LNCaP clone FGC (cell line): ENCODE measurements around the gene DRC7.

Experiments used
- DNase-seq: peaks from one replicate; pipeline ENCODE4 v3.0.0-alpha.2; 2011; ENCODE audit warnings: low read depth
- H3K4me3 ChIP-seq: 2 replicates; pipeline ENCODE4 v1.5.1; 2011; ENCODE audit warnings: mild to moderate bottlenecking, low read depth, low read length, control low read depth
- CTCF ChIP-seq: IDR thresholded peaks from 2 replicates; pipeline ENCODE4 v1.5.1; 2012; ENCODE audit warnings: mild to moderate bottlenecking; ENCODE audit not compliant: control insufficient read depth, insufficient read depth; ENCODE audit errors: extremely low read depth

The DRC7 gene

GRCh38 chr16:57752581-57753447, 58.2 kb downstream of the DRC7 start:
- H3K4me3 ChIP-seq: no peak overlapping the region
- TF ChIP-seq CTCF: no peak
- no peak for DNase-seq

DNA sequence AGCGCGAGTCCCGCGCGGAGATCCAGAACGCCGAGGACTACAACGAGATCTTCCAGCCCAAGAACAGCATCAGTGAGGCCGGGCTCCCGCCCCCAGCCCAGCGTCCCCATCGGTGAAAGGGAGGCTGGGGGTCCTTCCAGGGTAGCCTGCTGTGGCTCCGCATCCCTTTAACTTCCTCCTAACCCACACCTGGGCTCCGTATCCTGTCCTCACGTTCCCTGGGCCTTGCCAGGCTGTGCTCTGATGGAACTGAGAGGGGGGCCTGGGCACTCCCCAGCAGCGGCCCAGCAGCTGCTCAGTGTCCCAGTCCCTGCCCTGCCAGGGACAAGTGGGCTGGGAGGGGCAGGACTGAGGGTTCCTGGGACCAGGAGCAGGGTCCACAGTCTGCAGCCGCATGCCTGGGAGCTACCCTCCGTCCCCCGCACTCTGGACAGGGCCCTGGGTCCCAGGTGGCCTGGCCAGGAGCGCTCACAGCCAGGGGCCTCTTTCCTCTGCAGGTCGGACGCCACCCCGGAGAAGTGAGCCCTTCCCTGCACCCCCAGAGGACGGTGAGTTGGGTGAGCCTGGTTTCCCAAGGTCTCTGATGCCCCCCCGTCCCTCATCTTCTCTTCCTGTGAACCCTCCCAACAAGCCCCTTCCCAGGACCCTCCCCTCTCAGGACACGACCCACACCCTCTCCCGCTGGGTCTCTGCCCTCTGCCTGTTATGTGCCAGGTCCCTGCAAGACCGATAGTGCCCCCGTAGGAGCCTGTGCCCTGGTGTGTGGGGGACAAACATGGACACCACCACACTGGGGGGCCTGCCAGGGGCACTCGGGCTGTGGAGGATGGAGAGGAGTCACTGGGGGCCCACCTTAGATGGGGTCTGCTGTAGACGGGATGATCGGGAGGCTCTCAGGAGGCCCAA, 59.1 kb downstream of the DRC7 start:
- no peak for TF ChIP-seq CTCF
- no peak for DNase-seq
- no peak overlapping the region for H3K4me3 ChIP-seq

GRCh38 chr16:57754354-57755060, 59.9 kb downstream of the DRC7 start:
- TF ChIP-seq CTCF: no peak
- no peak for DNase-seq
- H3K4me3 ChIP-seq: no peak overlapping the region

GRCh38 chr16:57755061-57755684, 60.6 kb downstream of the DRC7 start:
- no peak for DNase-seq
- no peak overlapping the region for H3K4me3 ChIP-seq
- no peak for TF ChIP-seq CTCF

DNA sequence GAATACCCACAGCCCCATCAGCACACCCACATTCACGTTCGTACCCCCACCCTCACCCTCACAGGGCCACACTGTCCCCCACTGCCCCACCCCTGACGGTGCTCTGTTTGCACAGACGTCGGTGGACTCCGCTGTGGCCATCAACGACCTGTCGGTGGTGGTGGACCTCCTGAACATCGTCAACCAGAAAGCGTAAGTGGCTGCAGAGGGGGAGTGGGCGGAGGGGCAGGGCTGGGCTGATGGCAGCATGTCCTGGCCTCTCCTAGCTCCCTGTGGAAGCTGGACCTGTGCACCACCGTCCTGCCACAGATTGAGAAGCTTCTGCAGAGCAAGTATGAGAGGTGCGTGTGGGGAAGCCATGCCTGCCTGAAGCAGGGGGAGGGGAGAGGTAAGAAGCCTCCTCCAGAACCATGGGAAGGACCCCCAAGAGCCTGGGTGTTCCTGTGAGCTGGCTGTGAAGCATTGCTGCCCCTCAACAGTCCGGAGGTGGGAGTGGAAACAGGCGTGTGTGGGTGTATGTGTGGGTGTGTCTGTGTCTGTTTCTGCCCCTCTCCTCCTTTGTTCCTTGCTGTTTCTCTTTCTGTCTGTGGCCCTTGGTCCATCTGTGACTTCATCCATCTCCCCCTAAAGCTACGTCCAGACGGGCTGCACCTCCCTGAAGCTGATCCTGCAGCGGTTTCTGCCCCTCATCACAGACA, 61.3 kb downstream of the DRC7 start:
- no peak for TF ChIP-seq CTCF
- DNase-seq: no peak

More for the DNA sequence above, 61.3 kb downstream of the DRC7 start:
- no peak overlapping the region for H3K4me3 ChIP-seq
